Measurements from ENCODE around the gene ACOT2.
A peak's percentile ranks its signal among the peaks of the same experiment; 100 is the strongest.
"Not testable (repeated sequence)": the region's sequence is repeated elsewhere in the genome, so short reads cannot be mapped to it uniquely, and the experiment has no call there.

The ACOT2 gene

GRCh38 chr14:73569185-73569958 lies at the start of gene ACOT2:
Gene ACOT2, plus strand, starts transcription at chr14:73569213. Its CDS starts 28 bp downstream, at chr14:73569241.
- peak; percentile 29 to 42 for DNase-seq

- no peak for DNase-seq
Measured at GRCh38 chr14:73521229-73521628, 47.8 kb upstream of the ACOT2 start.

GRCh38 chr14:73524493-73524892 lies 44.5 kb upstream of the ACOT2 start:
- no peak for DNase-seq

GRCh38 chr14:73526036-73526984 lies 42.7 kb upstream of the ACOT2 start:
- no peak for DNase-seq

- not testable (repeated sequence) for DNase-seq
Measured at GRCh38 chr14:73529356-73529755, 39.7 kb upstream of the ACOT2 start.

- DNase-seq: not testable (repeated sequence)
Measured at GRCh38 chr14:73531971-73532370, 37.0 kb upstream of the ACOT2 start.

- DNase-seq: not testable (repeated sequence)
Measured at GRCh38 chr14:73537244-73538045, 31.6 kb upstream of the ACOT2 start.

GRCh38 chr14:73539017-73539416 lies 30.0 kb upstream of the ACOT2 start:
- peak in 1 of 2 donors; percentile 4 for DNase-seq

- not testable (repeated sequence) for DNase-seq
Measured at GRCh38 chr14:73542961-73543360, 26.1 kb upstream of the ACOT2 start.

- DNase-seq: not testable (repeated sequence)
Measured at GRCh38 chr14:73545353-73545752, 23.7 kb upstream of the ACOT2 start.

GRCh38 chr14:73549097-73549496 lies 19.9 kb upstream of the ACOT2 start:
- DNase-seq: not testable (repeated sequence)

- not testable (repeated sequence) for DNase-seq
Measured at GRCh38 chr14:73549889-73550524, 19.0 kb upstream of the ACOT2 start.

- no peak for DNase-seq
Measured at GRCh38 chr14:73553845-73554244, 15.2 kb upstream of the ACOT2 start.

- not testable (repeated sequence) for DNase-seq
Measured at GRCh38 chr14:73557201-73557600, 11.8 kb upstream of the ACOT2 start.

GRCh38 chr14:73558238-73558637 lies 10.8 kb upstream of the ACOT2 start:
- DNase-seq: not testable (repeated sequence)

GRCh38 chr14:73562256-73562655 lies 6.8 kb upstream of the ACOT2 start:
- not testable (repeated sequence) for DNase-seq

- DNase-seq: not testable (repeated sequence)
Measured at GRCh38 chr14:73562696-73563095, 6.3 kb upstream of the ACOT2 start.

- DNase-seq: not testable (repeated sequence)
Measured at GRCh38 chr14:73566431-73566830, 2.6 kb upstream of the ACOT2 start.

- DNase-seq: not testable (repeated sequence)
Measured at GRCh38 chr14:73566935-73567334, 2.1 kb upstream of the ACOT2 start.

- DNase-seq: no peak
Measured at GRCh38 chr14:73567358-73567757, 1.7 kb upstream of the ACOT2 start.

- no peak for DNase-seq
Measured at GRCh38 chr14:73567951-73568885, 795 bp upstream of the ACOT2 start.

Data from bone marrow (tissue), 2 donors.